Femur (tissue), 1 donor: ENCODE measurements around the gene WNT5A.

Source experiments
- DNase-seq: peaks from one replicate; pipeline ENCODE4 v3.0.0-alpha.2; 2017

The WNT5A gene

DNA sequence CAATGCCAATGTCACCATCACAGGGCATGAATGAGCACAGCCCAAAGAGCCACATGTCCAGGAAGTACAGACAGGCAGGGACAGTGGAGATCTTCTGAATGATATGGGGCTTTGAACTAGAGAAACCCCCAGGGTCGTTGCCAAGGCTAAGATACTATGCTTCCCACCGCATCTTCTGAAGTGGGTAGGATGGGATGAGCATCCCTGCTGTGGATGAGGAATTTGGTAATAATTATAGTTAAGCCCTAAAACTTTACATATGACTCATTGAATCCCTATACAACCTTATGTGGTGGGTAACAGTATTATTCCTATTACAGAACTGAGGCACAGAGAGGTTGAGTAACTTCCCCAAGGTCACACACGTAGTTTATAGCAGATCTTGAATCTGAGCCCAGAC lies 44.2 kb downstream of the WNT5A start:
- no peak for DNase-seq

- no peak for DNase-seq
These were observed 45.6 kb downstream of the WNT5A start for GRCh38 chr3:55441499-55441898.

DNA sequence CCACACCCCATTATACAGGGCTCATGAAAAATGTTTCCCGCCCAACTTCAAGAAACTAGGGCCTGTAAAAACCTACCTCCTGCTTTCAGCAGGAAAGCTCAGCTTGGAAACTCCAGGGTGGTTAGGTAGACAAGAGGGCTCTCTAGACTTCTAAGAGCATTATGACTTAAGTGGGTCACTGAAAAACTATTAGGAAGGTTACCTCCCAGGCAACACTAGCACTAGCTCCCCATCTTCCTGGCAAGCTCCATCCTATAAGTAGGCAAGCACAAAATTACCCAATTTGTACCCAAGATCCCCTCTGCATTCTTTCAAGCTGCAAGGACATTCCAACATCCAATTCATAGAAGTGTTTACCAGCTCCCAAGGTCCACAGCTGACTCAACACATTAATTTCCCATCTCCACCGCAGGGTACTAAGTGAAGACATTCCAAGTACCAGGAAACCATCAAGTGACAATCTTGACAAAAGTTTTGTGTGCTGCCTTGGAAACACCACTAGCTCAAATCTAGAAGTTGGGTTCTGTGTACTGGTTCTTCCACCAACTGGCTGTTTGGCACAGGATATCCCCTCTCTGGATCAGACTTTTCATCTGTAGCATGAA lies 46.9 kb downstream of the WNT5A start:
- no peak for DNase-seq

- no peak for DNase-seq
These were observed 47.4 kb downstream of the WNT5A start for GRCh38 chr3:55439657-55440056.

- DNase-seq = no peak
These were observed 50.5 kb downstream of the WNT5A start for GRCh38 chr3:55436644-55437043.

- no peak for DNase-seq
These were observed 51.6 kb downstream of the WNT5A start for GRCh38 chr3:55435491-55435890.

GRCh38 chr3:55434789-55435188 lies 52.3 kb downstream of the WNT5A start:
- no peak for DNase-seq

DNA sequence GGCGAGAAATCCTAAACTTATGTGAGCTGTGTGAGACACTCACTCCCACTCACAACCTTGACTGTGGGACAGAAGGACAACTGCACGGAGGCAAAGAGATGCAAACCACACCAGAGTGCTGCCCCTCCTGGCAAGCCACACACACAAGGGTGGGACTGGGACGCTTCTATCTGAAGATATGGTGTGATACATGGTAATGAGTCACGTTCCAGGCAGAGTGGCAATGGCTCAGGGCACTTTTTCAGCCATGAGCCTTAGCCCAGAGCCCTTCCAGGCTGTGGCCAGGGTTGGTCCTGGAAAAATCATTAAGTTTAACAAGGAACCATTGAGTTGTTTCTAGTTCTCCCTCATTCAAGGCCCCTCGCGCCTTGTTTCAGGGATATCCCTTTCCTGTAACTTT lies 56.1 kb downstream of the WNT5A start:
- no peak for DNase-seq

GRCh38 chr3:55427739-55428138 lies 59.4 kb downstream of the WNT5A start:
- no peak for DNase-seq

GRCh38 chr3:55426486-55426885 lies 60.6 kb downstream of the WNT5A start:
- no peak for DNase-seq

DNA sequence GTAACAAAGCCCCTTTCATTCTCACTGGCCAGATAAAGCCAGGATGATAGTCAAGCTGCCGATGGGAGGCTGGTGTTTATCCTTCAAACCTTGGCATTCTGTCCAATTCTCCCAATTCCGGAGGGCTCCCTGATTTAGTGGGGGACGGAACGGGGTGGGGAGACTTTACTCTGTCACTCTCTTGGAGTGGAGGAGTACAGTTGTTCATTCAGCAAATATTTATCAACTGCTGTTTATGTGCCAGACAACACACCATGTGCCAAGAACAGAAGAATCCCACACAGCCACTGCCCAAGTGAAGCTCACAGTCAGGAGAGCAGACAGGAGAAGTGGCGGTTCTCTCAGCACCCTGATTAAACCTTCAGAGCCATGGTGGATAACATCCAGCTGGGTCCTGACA lies 63.3 kb downstream of the WNT5A start:
- no peak for DNase-seq

- DNase-seq = no peak
These were observed 69.9 kb downstream of the WNT5A start for GRCh38 chr3:55417211-55417610.

DNA sequence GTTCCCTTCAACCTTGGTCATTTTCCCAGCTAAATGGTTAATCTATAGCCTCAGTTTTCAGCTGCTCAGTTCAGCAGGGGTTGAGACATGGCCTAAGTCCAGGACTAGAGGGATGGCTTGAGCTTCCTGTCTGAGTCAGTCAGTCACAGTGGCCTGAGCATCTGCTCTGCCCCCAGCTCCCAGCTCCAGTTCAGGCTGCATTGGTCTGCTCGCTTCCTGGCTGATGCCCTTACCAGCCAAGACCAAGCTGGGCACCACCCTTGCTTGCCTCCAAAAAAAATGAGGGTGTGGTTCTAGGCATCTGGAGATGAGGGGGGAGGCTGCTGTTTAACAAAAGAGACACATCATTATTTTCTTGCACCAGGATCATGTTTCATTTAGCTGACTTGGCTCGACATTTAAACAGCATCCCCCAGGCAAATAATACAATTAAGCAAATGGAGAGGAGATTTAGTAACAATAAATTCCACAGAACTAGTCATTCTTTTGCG lies 70.7 kb downstream of the WNT5A start:
- peak; percentile 61 for DNase-seq
